ENCODE results near the gene TTC17.

DNA sequence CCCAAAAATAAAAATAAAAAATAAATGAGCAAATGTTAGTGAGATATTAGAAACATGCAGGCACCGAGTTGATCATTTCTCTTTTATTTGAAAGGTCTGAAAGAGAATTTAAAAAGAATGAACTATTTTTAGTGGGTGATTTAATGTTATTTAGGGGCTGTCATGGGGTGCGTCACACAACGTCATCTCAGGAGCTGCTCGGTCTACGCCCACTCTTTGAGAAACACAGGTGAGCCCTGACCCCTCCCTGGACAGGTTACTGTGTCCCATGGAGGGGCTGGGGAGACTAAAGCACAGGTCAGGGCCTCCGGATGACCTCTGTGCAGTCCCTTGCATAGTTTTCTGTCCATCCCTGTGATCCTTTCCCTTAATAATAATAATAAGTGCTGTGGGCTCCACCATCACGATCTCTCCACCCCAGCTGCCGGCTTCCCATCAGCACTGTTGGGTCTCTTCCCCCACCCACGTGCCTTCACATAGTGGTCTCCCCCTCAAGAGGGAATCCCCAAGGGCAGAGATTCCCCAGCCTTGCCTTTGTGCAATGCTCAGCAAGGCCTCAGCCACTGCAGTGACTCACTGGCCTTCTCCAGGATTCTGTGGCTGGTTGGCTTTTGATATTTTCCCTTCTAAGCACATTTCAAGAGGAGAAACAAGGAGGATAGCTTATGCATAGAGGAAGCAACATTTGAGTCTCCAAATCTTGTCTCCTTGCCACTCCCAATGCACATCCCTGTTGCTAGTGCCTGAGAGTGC is 159.9 kb downstream of the TTC17 start:
- TF ChIP-seq, protein P1, sequence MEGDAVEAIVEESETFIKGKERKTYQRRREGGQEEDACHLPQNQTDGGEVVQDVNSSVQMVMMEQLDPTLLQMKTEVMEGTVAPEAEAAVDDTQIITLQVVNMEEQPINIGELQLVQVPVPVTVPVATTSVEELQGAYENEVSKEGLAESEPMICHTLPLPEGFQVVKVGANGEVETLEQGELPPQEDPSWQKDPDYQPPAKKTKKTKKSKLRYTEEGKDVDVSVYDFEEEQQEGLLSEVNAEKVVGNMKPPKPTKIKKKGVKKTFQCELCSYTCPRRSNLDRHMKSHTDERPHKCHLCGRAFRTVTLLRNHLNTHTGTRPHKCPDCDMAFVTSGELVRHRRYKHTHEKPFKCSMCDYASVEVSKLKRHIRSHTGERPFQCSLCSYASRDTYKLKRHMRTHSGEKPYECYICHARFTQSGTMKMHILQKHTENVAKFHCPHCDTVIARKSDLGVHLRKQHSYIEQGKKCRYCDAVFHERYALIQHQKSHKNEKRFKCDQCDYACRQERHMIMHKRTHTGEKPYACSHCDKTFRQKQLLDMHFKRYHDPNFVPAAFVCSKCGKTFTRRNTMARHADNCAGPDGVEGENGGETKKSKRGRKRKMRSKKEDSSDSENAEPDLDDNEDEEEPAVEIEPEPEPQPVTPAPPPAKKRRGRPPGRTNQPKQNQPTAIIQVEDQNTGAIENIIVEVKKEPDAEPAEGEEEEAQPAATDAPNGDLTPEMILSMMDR (conservative IDR thresholded peaks at IDR 0.05; ENCODE audit: low read length), result no peak
- no peak for TF ChIP-seq EZH2phosphoT487 (IDR thresholded peaks at IDR 0.05; ENCODE audit: borderline replicate concordance, low read depth, low read length)

Data from OCI-LY7 (cell line).